Transverse colon (tissue), 4 donors: ENCODE results near the gene HOXA13.

Experiments used
- CTCF ChIP-seq, 5 experiments: fragments of 200-600 bp in 3 of 5; fragments of 450-650 bp in 2 of 5; sonication (generic) in 3 of 5; IDR thresholded peaks; 1 replicate in 2 of 5; 2 replicates in 3 of 5; pipeline ENCODE4 v1.5.1; 2016 to 2017; ENCODE audit warnings: antibody characterized with exemption in 5 of 5, inconsistent platforms in 3 of 5, mild to moderate bottlenecking in 2 of 5, moderate library complexity in 1 of 5
- POLR2A ChIP-seq: fragments of 450-650 bp; IDR thresholded peaks from one replicate; pipeline ENCODE4 v1.6.1; 2016; ENCODE audit warnings: antibody characterized with exemption, mild to moderate bottlenecking, moderate library complexity
- POLR2AphosphoS5 ChIP-seq, 3 donors: sonication (generic); formaldehyde crosslinking; IDR thresholded peaks; one replicate each; pipeline ENCODE4 v1.6.1; 2016; ENCODE audit warnings: antibody characterized with exemption in 3 of 3

DNA sequence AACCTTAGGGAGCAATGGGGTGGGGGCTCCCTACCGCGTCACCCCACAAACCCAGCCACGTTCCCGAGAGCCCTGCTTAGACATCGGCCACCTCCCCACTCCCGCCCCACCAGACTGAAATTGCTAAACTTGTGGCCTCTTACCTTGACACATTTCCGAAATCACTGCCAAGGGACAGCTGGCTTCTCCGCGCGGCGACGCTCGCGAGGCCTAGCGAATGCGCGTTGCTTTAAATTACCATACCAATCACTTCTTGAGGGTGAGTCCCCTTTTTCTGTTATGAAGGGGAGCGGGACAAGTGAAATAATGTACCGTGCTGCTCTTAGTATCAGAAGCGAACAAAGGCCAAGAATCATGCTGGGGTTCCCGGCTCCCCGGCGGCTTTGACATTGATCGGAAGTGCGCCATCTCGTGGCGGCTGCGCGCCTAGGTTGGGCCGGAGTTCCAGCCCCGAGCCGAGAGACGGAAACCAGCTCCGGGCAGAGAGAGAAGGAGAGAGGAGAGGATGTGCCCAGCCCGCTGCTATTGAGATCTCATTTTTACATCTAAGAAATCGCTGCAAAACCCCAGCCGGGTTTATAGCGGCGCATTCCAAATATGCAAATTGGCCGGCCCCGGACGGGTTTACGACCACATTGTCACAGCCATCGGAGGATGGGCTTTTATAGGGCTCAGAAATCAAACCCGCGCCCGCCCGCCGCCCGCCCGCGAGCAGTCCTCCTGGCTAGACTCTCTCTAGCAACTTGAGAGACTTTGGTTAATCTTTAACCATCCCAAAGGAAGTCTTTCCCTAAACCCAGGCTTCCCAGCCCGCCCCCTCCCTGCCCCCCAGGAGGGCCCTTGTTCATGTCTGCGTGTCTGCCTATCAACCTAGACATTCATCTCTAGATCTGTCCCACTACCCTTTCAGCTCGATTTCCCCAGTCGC is 20.1 kb downstream of the HOXA13 start:
- TF ChIP-seq CTCF (IDR thresholded peaks at IDR 0.05) (peak; percentile 89 to 96 (median 93)), POLR2A (peak; percentile 66), POLR2AphosphoS5 (IDR thresholded peaks at IDR 0.05) (peak in 2 of 3 donors; percentile 63 to 76)
